ENCODE data around the gene JAK1.

GRCh38 chr1:64962441-64962840, 3.9 kb downstream of the JAK1 start:
- no peak for TF ChIP-seq CTCF (IDR thresholded peaks at IDR 0.05)
- no peak for TF ChIP-seq KDM1A (IDR thresholded peaks at IDR 0.05; ENCODE audit: low read depth)
